HCT116 (cell line): ENCODE results near the gene IFI35. TPM values are rescaled to one million over a fixed set of nuclear protein-coding genes. Genes with fewer than 3 reads are reported as not detected.

ENCODE experiments used
- ATAC-seq: fragments of 200-7000 bp; cut with Tn5 transposase; 2 replicates; pipeline ENCODE4 v1.9.1; 2020; ENCODE audit warnings: mild to moderate bottlenecking, moderate library complexity
- BruUV-seq: library from RNA; stranded (reverse); fragments of 400-500 nt; replicated peaks from 2 replicates; lab custom pipeline; 2021; lab: Mats Ljungman, UMichigan
- CTCF ChIA-PET: fragments of 300-600 bp; sonication (Branson Sonifier 250); formaldehyde crosslinking; loops from one replicate; lab custom pipeline; 2021; ENCODE audit warnings: antibody characterized with exemption; lab: Charles Lee
- POLR2A ChIA-PET: fragments of 300-600, 350-600 bp; sonication (Branson Sonifier 250); formaldehyde crosslinking; loops from one replicate; lab custom pipeline; 2021; ENCODE audit warnings: antibody characterized with exemption; lab: Charles Lee
- RAD21 ChIA-PET, 2 experiments: fragments of 300-600 bp; sonication (Branson Sonifier 250); formaldehyde crosslinking; loops; one replicate each; lab custom pipeline; 2023; ENCODE audit warnings: low total read pairs in 2 of 2; ENCODE audit not compliant: uncharacterized antibody in 2 of 2, unreplicated experiment in 2 of 2, low non-redundant PET in 1 of 2; lab: Charles Lee
- DNase-seq: peaks from one replicate; pipeline ENCODE4 v3.0.0-alpha.2; 2010; ENCODE audit warnings: low read depth, low spot score
- H2AFZ ChIP-seq: fragments of 200-600 bp; shearing (Covaris generic), sonication (generic); 2 replicates; pipeline ENCODE4 v1.6.1; 2017; ENCODE audit warnings: low read depth, mixed run types, mixed read lengths, antibody characterized with exemption, low read length; ENCODE audit not compliant: poor library complexity, severe bottlenecking
- H3K27ac ChIP-seq: 2 replicates; pipeline ENCODE4 v1.5.1; 2012; ENCODE audit warnings: low read depth, low read length
- H3K27me3 ChIP-seq: fragments of 200-600 bp; sonication (generic); 2 replicates; pipeline ENCODE4 v1.6.1; 2016; ENCODE audit warnings: mixed run types, low read length, mixed read lengths; ENCODE audit not compliant: insufficient read depth
- H3K36me3 ChIP-seq, 2 experiments: fragments of 200-500 bp in 1 of 2; fragments of 200-600 bp in 1 of 2; sonication (Bioruptor generic) in 1 of 2; sonication (generic) in 1 of 2; 2 replicates each; pipeline versions ENCODE4 v1.5.1 to v1.6.1; 2014 to 2016; ENCODE audit warnings: low read length in 2 of 2, inconsistent platforms in 1 of 2, mixed read lengths in 1 of 2, mixed run types in 1 of 2; ENCODE audit not compliant: insufficient read depth in 2 of 2, control insufficient read depth in 1 of 2
- H3K4me1 ChIP-seq, 2 experiments: fragments of 200-600 bp in 1 of 2; sonication (generic) in 1 of 2; 2 replicates each; pipeline versions ENCODE4 v1.5.1 to v1.6.1; 2012 to 2017; ENCODE audit warnings: low read length in 2 of 2, inconsistent platforms in 1 of 2, mild to moderate bottlenecking in 1 of 2, mixed read lengths in 1 of 2, mixed run types in 1 of 2, moderate library complexity in 1 of 2; ENCODE audit not compliant: insufficient read depth in 2 of 2, control insufficient read depth in 1 of 2
- H3K4me2 ChIP-seq: fragments of 200-600 bp; sonication (generic); 2 replicates; pipeline ENCODE4 v1.6.1; 2017; ENCODE audit warnings: mixed run types, low read length, mixed read lengths
- H3K4me3 ChIP-seq, 2 experiments: fragments of 200-600 bp in 1 of 2; sonication (generic) in 1 of 2; replicated peaks in 1 of 2; 2 replicates each; pipeline ENCODE4 v1.5.1; 2011 to 2016; ENCODE audit warnings: low read length in 2 of 2, control low read depth in 1 of 2, low read depth in 1 of 2, mild to moderate bottlenecking in 1 of 2, mixed read lengths in 1 of 2, mixed run types in 1 of 2
- H3K79me2 ChIP-seq: fragments of 200-600 bp; sonication (generic); 2 replicates; pipeline ENCODE4 v1.6.1; 2017; ENCODE audit warnings: mild to moderate bottlenecking, mixed run types, low read length, moderate library complexity, mixed read lengths; ENCODE audit not compliant: insufficient read depth
- H3K9ac ChIP-seq: fragments of 200-600 bp; sonication (generic); 2 replicates; pipeline ENCODE4 v1.6.1; 2016; ENCODE audit warnings: low read length, mixed read lengths
- H3K9me2 ChIP-seq: fragments of 200-600 bp; sonication (generic), shearing (Covaris generic); 2 replicates; pipeline ENCODE4 v1.6.1; 2017; ENCODE audit warnings: mixed run types, mild to moderate bottlenecking, moderate library complexity; ENCODE audit not compliant: insufficient read depth
- H3K9me3 ChIP-seq, 2 experiments: fragments of 200-500 bp in 1 of 2; fragments of 200-600 bp in 1 of 2; sonication (Bioruptor generic) in 1 of 2; sonication (generic) in 1 of 2; 2 replicates each; pipeline ENCODE4 v1.6.1; 2014 to 2017; ENCODE audit warnings: low read length in 2 of 2, mixed read lengths in 2 of 2, inconsistent platforms in 1 of 2, low read depth in 1 of 2, mild to moderate bottlenecking in 1 of 2, mixed run types in 1 of 2, moderate library complexity in 1 of 2; ENCODE audit not compliant: control insufficient read depth in 1 of 2, insufficient read depth in 1 of 2
- H4K20me1 ChIP-seq: fragments of 200-600 bp; sonication (generic), shearing (Covaris generic); 2 replicates; pipeline ENCODE4 v1.6.1; 2017; ENCODE audit warnings: mixed run types, mild to moderate bottlenecking, moderate library complexity; ENCODE audit not compliant: insufficient read depth
- ATF3 ChIP-seq: IDR thresholded peaks from 2 replicates; pipeline ENCODE4 v1.6.1; 2012
- CBX3 ChIP-seq: IDR thresholded peaks from 2 replicates; pipeline ENCODE4 v1.6.1; 2012; ENCODE audit warnings: low read depth
- CEBPB ChIP-seq: IDR thresholded peaks from 2 replicates; pipeline ENCODE4 v1.6.1; 2012; ENCODE audit warnings: low read depth
- EZH2 ChIP-seq: fragments of 200-600 bp; sonication (generic); IDR thresholded peaks from 2 replicates; pipeline ENCODE4 v1.6.1; 2017; ENCODE audit warnings: antibody characterized with exemption, mixed run types
- FOSL1 ChIP-seq: IDR thresholded peaks from 2 replicates; pipeline ENCODE4 v1.6.1; 2012; ENCODE audit warnings: low read depth
- JUND ChIP-seq: IDR thresholded peaks from 2 replicates; pipeline ENCODE4 v1.6.1; 2012
- MAX ChIP-seq: IDR thresholded peaks from 2 replicates; pipeline ENCODE4 v1.6.1; 2012
- POLR2AphosphoS5 ChIP-seq: IDR thresholded peaks from 2 replicates; pipeline ENCODE4 v1.6.1; 2011; ENCODE audit warnings: mild to moderate bottlenecking, low read depth, low read length, moderate library complexity
- SIN3A ChIP-seq: IDR thresholded peaks from 2 replicates; pipeline ENCODE4 v1.6.1; 2012; ENCODE audit warnings: low read depth
- SRF ChIP-seq: IDR thresholded peaks from 2 replicates; pipeline ENCODE4 v1.6.1; 2012; ENCODE audit warnings: low read depth
- YY1 ChIP-seq: IDR thresholded peaks from 2 replicates; pipeline ENCODE4 v1.6.1; 2011; ENCODE audit warnings: low read length, low read depth, moderate library complexity, mild to moderate bottlenecking; ENCODE audit not compliant: insufficient replicate concordance; ENCODE audit errors: extremely low read depth
- ZBTB33 ChIP-seq: IDR thresholded peaks from 2 replicates; pipeline ENCODE4 v1.6.1; 2011; ENCODE audit warnings: mild to moderate bottlenecking, low read length, moderate library complexity; ENCODE audit not compliant: insufficient replicate concordance; ENCODE audit errors: extremely low read depth
- ZFX ChIP-seq: fragments of 450-650 bp; IDR thresholded peaks from 2 replicates; pipeline ENCODE4 v1.6.1; 2017
- intact Hi-C: fragments of 100-400 bp; cut with micrococcal nuclease; formaldehyde crosslinking; loops from 2 replicates; pipeline ENCODE4 v1.10.0; 2022
- total RNA-seq: library from RNA; stranded (reverse); gene quantifications from one replicate; pipeline ENCODE4 v1.2.1, GENCODE V29; 2021; ENCODE audit not compliant: unreplicated experiment
- TF ChIP-seq, protein P1 (sequence below), 3 experiments: fragments of 200-600 bp in 1 of 3; sonication (generic) in 1 of 3; IDR thresholded peaks in 2 of 3; conservative IDR thresholded peaks in 1 of 3; 2 replicates each; pipeline ENCODE4 v1.5.1; 2012 to 2017; ENCODE audit warnings: low read depth in 2 of 3, low read length in 2 of 3, antibody characterized with exemption in 1 of 3, borderline replicate concordance in 1 of 3, control low read depth in 1 of 3, mild to moderate bottlenecking in 1 of 3, mixed read lengths in 1 of 3, mixed run types in 1 of 3, moderate library complexity in 1 of 3; ENCODE audit not compliant: insufficient read depth in 1 of 3
- TF ChIP-seq, protein P2 (sequence below): IDR thresholded peaks from 2 replicates; pipeline ENCODE4 v1.6.1; 2012; ENCODE audit warnings: low read depth

IFI35 gene
- total RNA-seq, 1 experiment from 2014 or later = 14.8 TPM

- Histone ChIP-seq H3K9me2 (no peaks in the 10 kb centered on the region), H3K4me1 (no peaks in the 10 kb centered on the region), H3K4me3 (no peak overlapping the region), H3K79me2 (no peaks in the 10 kb centered on the region), H3K9ac (no peak overlapping the region), H3K27ac (no peak overlapping the region), H3K9me3 (no peaks in the 10 kb centered on the region), H3K36me3 (peaks cover 9 to 11% of the 10 kb centered on the region in 2 experiments), H3K4me2 (no peak overlapping the region), H3K27me3 (no peaks in the 10 kb centered on the region), H2AFZ (no peak overlapping the region), H4K20me1 (no peaks in the 10 kb centered on the region)
- intact Hi-C loops = no loop called here
- ChIA-PET POLR2A (no interaction called here), RAD21 (no interaction called here), CTCF (no interaction called here)
- BruUV-seq = no TSS peak
- no peak for DNase-seq
- ATAC-seq = no peak
- TF ChIP-seq ATF3 (no peak), YY1 (no peak), EZH2 (no peak), SIN3A (no peak), CBX3 (no peak), CEBPB (no peak), SRF (no peak), ZBTB33 (no peak), MAX (no peak), POLR2AphosphoS5 (no peak), FOSL1 (no peak), ZFX (no peak), JUND (no peak)
- TF ChIP-seq, protein P1, sequence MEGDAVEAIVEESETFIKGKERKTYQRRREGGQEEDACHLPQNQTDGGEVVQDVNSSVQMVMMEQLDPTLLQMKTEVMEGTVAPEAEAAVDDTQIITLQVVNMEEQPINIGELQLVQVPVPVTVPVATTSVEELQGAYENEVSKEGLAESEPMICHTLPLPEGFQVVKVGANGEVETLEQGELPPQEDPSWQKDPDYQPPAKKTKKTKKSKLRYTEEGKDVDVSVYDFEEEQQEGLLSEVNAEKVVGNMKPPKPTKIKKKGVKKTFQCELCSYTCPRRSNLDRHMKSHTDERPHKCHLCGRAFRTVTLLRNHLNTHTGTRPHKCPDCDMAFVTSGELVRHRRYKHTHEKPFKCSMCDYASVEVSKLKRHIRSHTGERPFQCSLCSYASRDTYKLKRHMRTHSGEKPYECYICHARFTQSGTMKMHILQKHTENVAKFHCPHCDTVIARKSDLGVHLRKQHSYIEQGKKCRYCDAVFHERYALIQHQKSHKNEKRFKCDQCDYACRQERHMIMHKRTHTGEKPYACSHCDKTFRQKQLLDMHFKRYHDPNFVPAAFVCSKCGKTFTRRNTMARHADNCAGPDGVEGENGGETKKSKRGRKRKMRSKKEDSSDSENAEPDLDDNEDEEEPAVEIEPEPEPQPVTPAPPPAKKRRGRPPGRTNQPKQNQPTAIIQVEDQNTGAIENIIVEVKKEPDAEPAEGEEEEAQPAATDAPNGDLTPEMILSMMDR (IDR thresholded peaks at IDR 0.05 in 2 of 3, conservative IDR thresholded peaks at IDR 0.05 in 1 of 3; ENCODE audit: borderline replicate concordance in 1 of 3, insufficient read depth in 1 of 3, low read depth in 2 of 3, low read length in 2 of 3) = no peak
- TF ChIP-seq, protein P2, sequence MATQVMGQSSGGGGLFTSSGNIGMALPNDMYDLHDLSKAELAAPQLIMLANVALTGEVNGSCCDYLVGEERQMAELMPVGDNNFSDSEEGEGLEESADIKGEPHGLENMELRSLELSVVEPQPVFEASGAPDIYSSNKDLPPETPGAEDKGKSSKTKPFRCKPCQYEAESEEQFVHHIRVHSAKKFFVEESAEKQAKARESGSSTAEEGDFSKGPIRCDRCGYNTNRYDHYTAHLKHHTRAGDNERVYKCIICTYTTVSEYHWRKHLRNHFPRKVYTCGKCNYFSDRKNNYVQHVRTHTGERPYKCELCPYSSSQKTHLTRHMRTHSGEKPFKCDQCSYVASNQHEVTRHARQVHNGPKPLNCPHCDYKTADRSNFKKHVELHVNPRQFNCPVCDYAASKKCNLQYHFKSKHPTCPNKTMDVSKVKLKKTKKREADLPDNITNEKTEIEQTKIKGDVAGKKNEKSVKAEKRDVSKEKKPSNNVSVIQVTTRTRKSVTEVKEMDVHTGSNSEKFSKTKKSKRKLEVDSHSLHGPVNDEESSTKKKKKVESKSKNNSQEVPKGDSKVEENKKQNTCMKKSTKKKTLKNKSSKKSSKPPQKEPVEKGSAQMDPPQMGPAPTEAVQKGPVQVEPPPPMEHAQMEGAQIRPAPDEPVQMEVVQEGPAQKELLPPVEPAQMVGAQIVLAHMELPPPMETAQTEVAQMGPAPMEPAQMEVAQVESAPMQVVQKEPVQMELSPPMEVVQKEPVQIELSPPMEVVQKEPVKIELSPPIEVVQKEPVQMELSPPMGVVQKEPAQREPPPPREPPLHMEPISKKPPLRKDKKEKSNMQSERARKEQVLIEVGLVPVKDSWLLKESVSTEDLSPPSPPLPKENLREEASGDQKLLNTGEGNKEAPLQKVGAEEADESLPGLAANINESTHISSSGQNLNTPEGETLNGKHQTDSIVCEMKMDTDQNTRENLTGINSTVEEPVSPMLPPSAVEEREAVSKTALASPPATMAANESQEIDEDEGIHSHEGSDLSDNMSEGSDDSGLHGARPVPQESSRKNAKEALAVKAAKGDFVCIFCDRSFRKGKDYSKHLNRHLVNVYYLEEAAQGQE = no peak
These were observed 56.5 kb downstream of the IFI35 start for GRCh38 chr17:43062984-43063638.
